Measurements from ENCODE around the gene TTC7B.

GRCh38 chr14:90490720-90491050 lies 325.5 kb downstream of the TTC7B start:
- TF ChIP-seq, protein P1, sequence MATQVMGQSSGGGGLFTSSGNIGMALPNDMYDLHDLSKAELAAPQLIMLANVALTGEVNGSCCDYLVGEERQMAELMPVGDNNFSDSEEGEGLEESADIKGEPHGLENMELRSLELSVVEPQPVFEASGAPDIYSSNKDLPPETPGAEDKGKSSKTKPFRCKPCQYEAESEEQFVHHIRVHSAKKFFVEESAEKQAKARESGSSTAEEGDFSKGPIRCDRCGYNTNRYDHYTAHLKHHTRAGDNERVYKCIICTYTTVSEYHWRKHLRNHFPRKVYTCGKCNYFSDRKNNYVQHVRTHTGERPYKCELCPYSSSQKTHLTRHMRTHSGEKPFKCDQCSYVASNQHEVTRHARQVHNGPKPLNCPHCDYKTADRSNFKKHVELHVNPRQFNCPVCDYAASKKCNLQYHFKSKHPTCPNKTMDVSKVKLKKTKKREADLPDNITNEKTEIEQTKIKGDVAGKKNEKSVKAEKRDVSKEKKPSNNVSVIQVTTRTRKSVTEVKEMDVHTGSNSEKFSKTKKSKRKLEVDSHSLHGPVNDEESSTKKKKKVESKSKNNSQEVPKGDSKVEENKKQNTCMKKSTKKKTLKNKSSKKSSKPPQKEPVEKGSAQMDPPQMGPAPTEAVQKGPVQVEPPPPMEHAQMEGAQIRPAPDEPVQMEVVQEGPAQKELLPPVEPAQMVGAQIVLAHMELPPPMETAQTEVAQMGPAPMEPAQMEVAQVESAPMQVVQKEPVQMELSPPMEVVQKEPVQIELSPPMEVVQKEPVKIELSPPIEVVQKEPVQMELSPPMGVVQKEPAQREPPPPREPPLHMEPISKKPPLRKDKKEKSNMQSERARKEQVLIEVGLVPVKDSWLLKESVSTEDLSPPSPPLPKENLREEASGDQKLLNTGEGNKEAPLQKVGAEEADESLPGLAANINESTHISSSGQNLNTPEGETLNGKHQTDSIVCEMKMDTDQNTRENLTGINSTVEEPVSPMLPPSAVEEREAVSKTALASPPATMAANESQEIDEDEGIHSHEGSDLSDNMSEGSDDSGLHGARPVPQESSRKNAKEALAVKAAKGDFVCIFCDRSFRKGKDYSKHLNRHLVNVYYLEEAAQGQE (IDR thresholded peaks at IDR 0.05; ENCODE audit: unreplicated experiment), result no peak
- TF ChIP-seq POLR2AphosphoS5 (IDR thresholded peaks at IDR 0.05; ENCODE audit: low read depth), result no peak
- no peak for TF ChIP-seq EZH2 (IDR thresholded peaks at IDR 0.05; ENCODE audit: low read depth, unreplicated experiment)
- TF ChIP-seq CTCF (conservative IDR thresholded peaks at IDR 0.05; ENCODE audit: low read depth in 2 of 2), result no peak
- TF ChIP-seq ZNF331 (CRISPR knock-in tag; IDR thresholded peaks at IDR 0.05; ENCODE audit: low read depth), result no peak
- TF ChIP-seq EZH2phosphoT487 (IDR thresholded peaks at IDR 0.05; ENCODE audit: unreplicated experiment), result no peak

Measured in GM23338 (cell line).